ENCODE results near the gene BTN2A1.

DNA sequence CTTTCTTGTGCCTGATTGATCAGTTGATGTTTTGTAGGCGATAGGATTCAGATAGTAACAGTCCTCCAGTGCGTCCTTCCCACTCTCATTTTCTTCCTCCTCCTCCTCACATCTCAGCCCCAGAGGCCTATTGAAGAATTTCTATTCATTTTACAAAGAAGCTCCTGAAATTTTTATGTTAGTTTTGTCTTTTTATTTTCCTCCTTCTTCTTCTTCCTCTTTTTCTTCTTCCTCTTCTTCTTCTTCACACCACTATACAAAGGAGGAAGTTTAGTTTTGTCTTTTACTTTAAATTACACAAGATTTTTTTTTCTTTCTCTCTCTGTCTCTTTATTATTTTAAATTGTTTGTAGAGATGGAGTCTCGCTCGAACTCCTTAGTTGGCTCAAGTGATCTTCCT is 19.1 kb downstream of the BTN2A1 start:
- TF ChIP-seq CTCF (conservative IDR thresholded peaks at IDR 0.05; ENCODE audit: low read depth, low read length) = no peak
- TF ChIP-seq EZH2phosphoT487 (IDR thresholded peaks at IDR 0.05; ENCODE audit: borderline replicate concordance, low read length) = no peak
